CD4-positive, CD25-positive, alpha-beta regulatory T cell (primary cell): Measurements from ENCODE around the gene PPP1R1A. TPM values are rescaled to one million over a fixed set of nuclear protein-coding genes. Genes with fewer than 3 reads are reported as not detected.

ENCODE experiments used
- ATAC-seq, 2 donors: fragments of 150-1000 bp; cut with Tn5 transposase; one replicate each; pipeline ENCODE4 v1.10.0; 2021; ENCODE audit warnings: low read depth in 2 of 2, moderate number of reproducible peaks in 2 of 2, moderate library complexity in 1 of 2
- DNase-seq, 3 donors: peaks; one replicate each; pipeline versions ENCODE4 v3.0.0 to v3.0.0-alpha.2; 2012 to 2022; ENCODE audit warnings: mixed read lengths in 1 of 3
- H3K27ac ChIP-seq: one replicate; pipeline ENCODE4 v1.7.0; 2013; ENCODE audit warnings: mild to moderate bottlenecking, low read length; ENCODE audit not compliant: insufficient read depth, poor library complexity, severe bottlenecking
- H3K27me3 ChIP-seq: one replicate; pipeline ENCODE4 v1.7.0; 2013; ENCODE audit warnings: low read length; ENCODE audit not compliant: control insufficient read depth, insufficient read depth
- H3K36me3 ChIP-seq: one replicate; pipeline ENCODE4 v1.7.0; 2013; ENCODE audit warnings: mild to moderate bottlenecking, low read length, moderate library complexity; ENCODE audit not compliant: control insufficient read depth, insufficient read depth
- H3K4me1 ChIP-seq: 2 replicates; pipeline ENCODE4 v1.7.0; 2013; ENCODE audit warnings: mild to moderate bottlenecking, low read length; ENCODE audit not compliant: insufficient read depth, control insufficient read depth, poor library complexity, severe bottlenecking
- H3K4me3 ChIP-seq: one replicate; pipeline ENCODE4 v1.7.0; 2013; ENCODE audit warnings: low read depth, mild to moderate bottlenecking, low read length, moderate library complexity
- H3K9me3 ChIP-seq, 2 experiments: 1 replicate in 1 of 2; 2 replicates in 1 of 2; pipeline ENCODE4 v1.7.0; 2013; ENCODE audit warnings: low read length in 2 of 2, mild to moderate bottlenecking in 1 of 2, moderate library complexity in 1 of 2; ENCODE audit not compliant: control insufficient read depth in 2 of 2
- H3K27ac Mint-ChIP-seq, 3 donors: one replicate each; pipeline ENCODE4 v1.8.0; 2020 to 2022; ENCODE audit warnings: mild to moderate bottlenecking in 3 of 3, mixed read lengths in 3 of 3, moderate library complexity in 2 of 3
- H3K27me3 Mint-ChIP-seq: one replicate; pipeline ENCODE4 v1.8.0; 2022; ENCODE audit warnings: mild to moderate bottlenecking, mixed read lengths
- H3K36me3 Mint-ChIP-seq: one replicate; pipeline ENCODE4 v1.8.0; 2020; ENCODE audit warnings: mixed read lengths
- H3K4me1 Mint-ChIP-seq, 4 donors: one replicate each; pipeline ENCODE4 v1.8.0; 2020 to 2022; ENCODE audit warnings: mixed read lengths in 4 of 4, mild to moderate bottlenecking in 1 of 4
- H3K4me3 Mint-ChIP-seq, 4 donors: one replicate each; pipeline ENCODE4 v1.8.0; 2020 to 2022; ENCODE audit warnings: mild to moderate bottlenecking in 4 of 4, mixed read lengths in 4 of 4, moderate library complexity in 3 of 4
- H3K9me3 Mint-ChIP-seq, 7 donors: one replicate each; pipeline ENCODE4 v1.8.0; 2020 to 2022; ENCODE audit warnings: mixed read lengths in 7 of 7, mild to moderate bottlenecking in 3 of 7, moderate library complexity in 2 of 7
- polyA plus RNA-seq, 4 donors: library from polyadenylated mRNA; unstranded; fragments of 300-500 nt; fragmentation: Illumina TruSeq; gene quantifications; one replicate each; pipeline ENCODE4 v1.2.3, GENCODE V29; 2021
- total RNA-seq: library from RNA; stranded (reverse); gene quantifications from one replicate; pipeline ENCODE4 v1.2.3, GENCODE V29; 2022

Gene PPP1R1A
- total and polyA plus RNA-seq, 5 donors from 2014 or later, result not detected

DNA sequence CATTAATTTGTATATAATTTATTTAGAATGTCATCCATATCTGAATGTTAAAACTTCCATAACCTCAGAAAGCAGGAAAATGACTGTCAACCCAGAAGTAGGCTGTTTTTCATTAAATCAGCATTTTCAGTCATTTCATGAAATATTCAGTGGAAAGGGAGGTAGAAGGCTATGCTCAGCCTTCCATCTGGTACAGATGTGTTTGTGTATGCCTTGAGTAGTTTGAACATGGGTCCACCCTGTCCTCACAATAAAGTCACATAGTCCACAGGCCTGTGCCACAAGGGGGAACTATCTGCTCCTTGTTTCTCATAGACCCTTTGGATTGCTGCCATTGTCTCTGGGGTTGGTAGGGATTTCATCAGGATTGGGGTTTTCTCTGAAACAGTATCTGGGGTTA, 37.1 kb upstream of the PPP1R1A start:
- ATAC-seq, result no peak
- H3K27me3 Mint-ChIP-seq, result peaks cover 51% of the 10 kb centered on the region
- peaks cover 0 to 19% (median 2%) of the 10 kb centered on the region in 7 donors for H3K9me3 Mint-ChIP-seq
- Histone ChIP-seq H3K36me3 (no peaks in the 10 kb centered on the region), H3K9me3 (peaks cover 6 to 9% of the 10 kb centered on the region in 2 experiments), H3K27ac (no peak overlapping the region), H3K27me3 (peaks cover 24% of the 10 kb centered on the region), H3K4me1 (no peaks in the 10 kb centered on the region), H3K4me3 (no peak overlapping the region)
- H3K27ac Mint-ChIP-seq, result no peak overlapping the region
- no peak for DNase-seq
- no peak overlapping the region for H3K4me3 Mint-ChIP-seq
- H3K36me3 Mint-ChIP-seq, result no peaks in the 10 kb centered on the region
- no peaks in the 10 kb centered on the region for H3K4me1 Mint-ChIP-seq

DNA sequence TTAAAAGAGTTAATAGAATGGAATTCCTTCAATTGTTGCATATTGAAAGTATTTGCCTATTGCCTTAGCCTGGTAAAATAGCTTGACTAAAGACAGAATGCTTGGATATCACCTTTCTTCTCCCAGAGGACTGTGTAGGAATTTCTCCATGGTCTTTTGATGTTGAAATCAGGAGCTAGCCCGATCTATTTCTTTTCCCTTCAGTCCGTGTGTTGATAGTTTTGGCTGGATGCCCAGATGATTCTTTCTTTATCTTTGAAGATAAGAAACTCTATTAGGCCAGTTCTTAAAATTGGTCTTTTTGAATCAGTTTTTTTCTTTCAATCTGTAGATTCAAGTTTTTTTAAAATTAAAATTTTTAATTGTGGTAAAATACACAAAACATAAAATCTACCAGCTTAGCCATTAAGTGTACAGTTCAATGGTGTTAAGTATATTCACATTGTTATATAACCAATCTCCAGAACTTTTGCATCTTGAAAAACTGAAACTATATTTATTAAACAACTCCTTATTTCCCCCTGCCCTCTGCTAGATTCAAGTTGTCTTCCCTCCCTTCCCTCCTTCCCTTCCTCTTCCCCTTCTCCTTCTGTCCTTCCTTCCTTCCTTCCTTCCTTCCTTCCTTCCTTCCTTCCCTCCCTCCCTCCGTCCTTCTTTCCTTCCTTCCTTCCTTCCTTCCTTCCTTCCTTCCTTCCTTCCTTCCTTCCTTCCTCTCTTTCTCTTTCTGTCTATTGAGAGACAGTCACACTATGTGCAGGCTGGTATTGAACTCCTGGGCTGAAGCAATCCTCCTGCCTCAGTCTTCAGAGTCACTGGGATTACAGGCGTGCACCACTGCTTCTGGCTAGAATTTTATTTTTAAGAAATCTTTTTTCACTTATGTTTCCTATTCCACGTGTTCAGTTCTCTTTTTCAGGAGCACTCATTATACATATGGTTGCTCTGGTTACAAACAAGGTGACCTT, 36.1 kb upstream of the PPP1R1A start:
- Mint-ChIP-seq H3K4me1 (no peaks in the 10 kb centered on the region), H3K36me3 (no peaks in the 10 kb centered on the region), H3K4me3 (peak overlapping the region in 1 of 4 donors; percentile 35), H3K27ac (no peak overlapping the region), H3K9me3 (peaks cover 0 to 19% (median 2%) of the 10 kb centered on the region in 7 donors), H3K27me3 (peaks cover 52% of the 10 kb centered on the region)
- peaks cover 24% of the 10 kb centered on the region for H3K27me3 ChIP-seq
- no peaks in the 10 kb centered on the region for H3K36me3 ChIP-seq
- no peak overlapping the region for H3K27ac ChIP-seq
- peaks cover 6 to 9% of the 10 kb centered on the region in 2 experiments for H3K9me3 ChIP-seq
- DNase-seq, result no peak
- ATAC-seq, result no peak
- H3K4me3 ChIP-seq, result no peak overlapping the region
- no peaks in the 10 kb centered on the region for H3K4me1 ChIP-seq

DNA sequence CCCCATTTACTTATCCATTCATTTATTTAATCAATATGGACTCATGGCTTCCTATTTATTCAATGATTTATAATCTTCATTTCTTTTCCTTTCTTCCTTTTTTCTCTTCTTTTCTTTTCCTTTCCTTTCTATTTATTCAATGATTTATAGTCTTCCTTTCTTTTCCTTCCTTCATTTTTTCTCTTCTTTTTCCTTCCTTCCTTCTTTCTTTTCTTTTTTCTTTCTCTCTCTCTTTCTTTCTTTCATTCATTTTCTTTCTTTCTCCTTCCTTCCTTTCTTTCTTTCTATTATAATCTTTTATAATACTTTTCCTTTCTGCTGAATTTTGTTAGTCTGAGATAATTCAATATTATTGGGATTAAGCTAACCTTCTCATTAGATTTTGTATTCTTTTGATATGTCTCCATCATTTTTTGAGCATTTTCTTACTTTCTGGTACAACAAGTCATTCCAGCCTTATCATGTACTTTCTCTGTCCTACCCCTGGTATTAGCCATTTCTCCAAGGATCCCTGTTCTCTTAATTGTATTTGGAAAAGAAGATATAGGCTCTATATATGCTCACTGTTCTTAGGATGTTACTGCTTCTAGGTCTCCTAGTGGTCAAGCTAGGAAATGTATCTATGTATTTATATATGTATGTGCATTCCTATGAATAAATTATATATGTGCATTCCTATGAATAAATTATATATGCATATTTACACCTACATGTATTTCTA, 34.2 kb upstream of the PPP1R1A start:
- Histone ChIP-seq H3K4me1 (no peaks in the 10 kb centered on the region), H3K36me3 (no peaks in the 10 kb centered on the region), H3K27me3 (peaks cover 30% of the 10 kb centered on the region), H3K9me3 (peaks cover 1 to 5% of the 10 kb centered on the region in 2 experiments), H3K27ac (no peak overlapping the region), H3K4me3 (no peak overlapping the region)
- no peak overlapping the region for H3K27ac Mint-ChIP-seq
- H3K9me3 Mint-ChIP-seq, result peaks cover 0 to 13% (median 2%) of the 10 kb centered on the region in 7 donors
- H3K4me1 Mint-ChIP-seq, result no peaks in the 10 kb centered on the region
- H3K4me3 Mint-ChIP-seq, result no peak overlapping the region
- H3K36me3 Mint-ChIP-seq, result no peaks in the 10 kb centered on the region
- peaks cover 59% of the 10 kb centered on the region for H3K27me3 Mint-ChIP-seq
- ATAC-seq (no peak), DNase-seq (peak in 1 of 3 donors; percentile 10)

DNA sequence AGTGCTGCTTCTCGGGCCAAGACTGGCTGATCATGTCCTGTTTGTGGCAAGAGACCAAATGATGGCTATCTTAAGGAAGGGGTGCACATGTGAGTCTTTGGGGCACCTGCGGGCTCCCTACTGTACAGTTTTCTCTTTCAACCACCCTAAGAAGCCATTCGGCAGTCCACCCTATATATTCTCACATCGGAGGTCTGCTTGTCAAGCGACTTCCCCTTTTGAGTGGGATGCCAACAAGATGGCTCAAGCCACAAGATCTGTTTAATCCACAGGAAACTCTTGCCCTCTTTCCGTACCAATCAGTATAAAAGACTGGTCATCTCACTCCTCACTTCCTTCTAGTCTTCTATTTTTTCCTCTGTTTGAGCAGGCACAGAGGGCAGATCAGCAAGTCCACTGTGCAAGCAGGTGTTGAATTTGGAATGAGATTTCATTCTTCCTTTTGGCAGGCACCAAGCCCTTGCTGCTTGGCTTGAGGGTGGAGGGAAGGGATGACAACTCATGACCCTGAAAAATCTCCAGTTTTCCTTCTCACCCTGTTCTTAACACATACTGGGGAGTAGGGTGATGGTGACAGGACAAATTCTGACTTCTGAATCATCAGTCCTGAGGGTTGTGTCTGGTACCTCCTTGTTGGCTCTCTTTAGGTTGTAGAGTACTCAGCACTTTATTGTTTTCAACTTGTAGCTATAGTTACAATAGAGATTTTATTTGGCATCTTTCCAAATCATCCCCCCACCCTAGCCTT, 28.6 kb upstream of the PPP1R1A start:
- DNase-seq, result no peak
- Mint-ChIP-seq H3K9me3 (peaks cover 0 to 2% (median 0%) of the 10 kb centered on the region in 7 donors), H3K36me3 (no peaks in the 10 kb centered on the region), H3K27ac (no peak overlapping the region), H3K4me3 (no peak overlapping the region), H3K27me3 (peaks cover 52% of the 10 kb centered on the region), H3K4me1 (peaks cover 0 to 6% (median 2%) of the 10 kb centered on the region in 4 donors)
- Histone ChIP-seq H3K27ac (no peak overlapping the region), H3K27me3 (peaks cover 32% of the 10 kb centered on the region), H3K4me1 (no peaks in the 10 kb centered on the region), H3K4me3 (no peak overlapping the region), H3K9me3 (no peaks in the 10 kb centered on the region), H3K36me3 (no peaks in the 10 kb centered on the region)
- ATAC-seq, result no peak

DNA sequence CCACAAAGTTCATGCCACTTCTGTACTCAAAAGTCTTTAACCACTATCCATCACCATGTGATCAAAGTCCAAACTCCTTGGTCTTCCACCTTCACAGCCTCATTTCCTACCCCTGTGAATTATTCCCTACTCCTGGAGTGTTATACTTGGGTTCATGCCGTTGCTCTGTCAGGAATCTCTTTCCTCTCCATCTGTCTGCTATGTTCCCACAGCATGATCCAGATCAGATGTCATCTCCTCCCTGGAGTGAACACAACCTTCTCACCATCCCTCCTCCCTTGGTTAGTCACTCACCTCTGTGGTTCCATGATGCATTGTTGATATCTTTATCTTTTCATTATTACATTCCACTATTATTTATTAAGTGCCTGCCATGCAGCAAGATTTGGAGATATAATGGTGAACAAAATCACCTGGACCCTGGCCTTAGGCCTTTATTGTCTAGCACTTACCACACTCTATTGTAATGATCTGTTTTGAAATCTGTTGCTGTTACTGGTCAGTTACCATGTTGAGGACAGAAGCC, 23.8 kb upstream of the PPP1R1A start:
- no peak overlapping the region for H3K27ac Mint-ChIP-seq
- peaks cover 0 to 5% (median 0%) of the 10 kb centered on the region in 7 donors for H3K9me3 Mint-ChIP-seq
- H3K4me3 Mint-ChIP-seq, result no peak overlapping the region
- peaks cover 43% of the 10 kb centered on the region for H3K27me3 Mint-ChIP-seq
- H3K4me1 Mint-ChIP-seq, result peaks cover 0 to 6% (median 1%) of the 10 kb centered on the region in 4 donors
- DNase-seq (no peak), ATAC-seq (no peak)
- Histone ChIP-seq H3K36me3 (no peaks in the 10 kb centered on the region), H3K4me3 (no peak overlapping the region), H3K27ac (no peak overlapping the region), H3K4me1 (no peaks in the 10 kb centered on the region), H3K27me3 (peaks cover 18% of the 10 kb centered on the region), H3K9me3 (no peaks in the 10 kb centered on the region)
- H3K36me3 Mint-ChIP-seq, result no peaks in the 10 kb centered on the region

DNA sequence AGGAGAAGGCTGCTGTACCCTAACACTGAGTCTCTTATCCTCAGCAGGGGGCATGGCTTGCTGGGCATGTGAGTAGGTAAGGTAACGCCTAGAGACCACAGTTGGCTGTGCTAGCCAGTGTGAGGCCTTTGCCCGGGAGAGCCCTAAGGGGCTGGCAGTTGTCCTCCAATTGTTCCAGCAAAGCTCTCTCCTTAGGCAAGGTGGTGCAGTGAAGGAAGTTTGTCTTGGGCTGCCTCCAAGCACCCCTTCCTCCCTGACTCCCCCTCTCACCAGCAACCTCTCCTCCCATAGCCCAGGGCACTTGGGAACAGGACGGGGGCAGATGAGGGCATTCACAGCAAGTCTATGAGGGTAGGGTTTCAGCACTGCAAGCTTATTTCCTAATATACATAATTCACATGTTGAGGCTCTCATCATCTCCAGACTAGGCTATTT, 23.3 kb upstream of the PPP1R1A start:
- H3K9me3 ChIP-seq, result no peaks in the 10 kb centered on the region
- H3K4me3 Mint-ChIP-seq, result no peak overlapping the region
- peaks cover 44% of the 10 kb centered on the region for H3K27me3 Mint-ChIP-seq
- H3K9me3 Mint-ChIP-seq, result peaks cover 0 to 5% (median 0%) of the 10 kb centered on the region in 7 donors
- H3K4me3 ChIP-seq, result no peak overlapping the region
- ATAC-seq (no peak), DNase-seq (no peak)
- H3K4me1 ChIP-seq, result no peaks in the 10 kb centered on the region
- no peak overlapping the region for H3K27ac ChIP-seq
- H3K4me1 Mint-ChIP-seq, result peaks cover 0 to 1% (median 0%) of the 10 kb centered on the region in 4 donors
- H3K27ac Mint-ChIP-seq, result no peak overlapping the region
- no peaks in the 10 kb centered on the region for H3K36me3 ChIP-seq
- H3K36me3 Mint-ChIP-seq, result no peaks in the 10 kb centered on the region
- peaks cover 15% of the 10 kb centered on the region for H3K27me3 ChIP-seq

DNA sequence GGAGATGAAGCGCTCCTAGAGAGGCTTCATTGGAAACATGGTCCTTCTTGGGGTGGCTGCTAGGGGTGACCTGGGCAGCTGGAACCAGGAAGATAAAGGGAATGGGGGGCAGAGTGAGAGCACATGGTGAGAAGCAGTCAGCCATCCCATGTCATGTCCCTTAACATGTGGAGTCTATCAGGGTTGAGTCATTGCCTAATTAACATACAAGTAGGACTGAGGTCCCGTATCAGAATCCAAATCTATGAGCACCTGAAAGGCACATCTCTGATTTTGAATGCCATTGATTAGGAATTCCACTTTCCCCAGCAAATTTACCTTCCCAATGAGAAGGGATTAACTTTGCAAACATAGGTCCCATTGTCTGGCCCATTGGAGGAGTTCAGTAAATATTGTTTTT, 20.3 kb upstream of the PPP1R1A start:
- no peak for ATAC-seq
- H3K4me1 ChIP-seq, result no peaks in the 10 kb centered on the region
- H3K27me3 Mint-ChIP-seq, result peaks cover 32% of the 10 kb centered on the region
- H3K9me3 Mint-ChIP-seq, result peaks cover 0 to 5% (median 0%) of the 10 kb centered on the region in 7 donors
- H3K4me3 ChIP-seq, result no peak overlapping the region
- no peaks in the 10 kb centered on the region for H3K36me3 ChIP-seq
- peak overlapping the region in 1 of 3 donors; percentile 45 for H3K27ac Mint-ChIP-seq
- peaks cover 3% of the 10 kb centered on the region for H3K27me3 ChIP-seq
- H3K27ac ChIP-seq, result no peak overlapping the region
- H3K4me1 Mint-ChIP-seq, result no peaks in the 10 kb centered on the region
- H3K4me3 Mint-ChIP-seq, result no peak overlapping the region
- no peaks in the 10 kb centered on the region for H3K9me3 ChIP-seq
- no peaks in the 10 kb centered on the region for H3K36me3 Mint-ChIP-seq
- DNase-seq, result no peak
